GM19397 (cell line): ENCODE data around the gene TMEM45A.
"Not testable (repeated sequence)": the region's sequence is repeated elsewhere in the genome, so short reads cannot be mapped to it uniquely, and the experiment has no call there.

Experiments used
- ATAC-seq: cut with Tn5 transposase; IDR thresholded peaks from one replicate; pipeline ENCODE4 v1.9.1; 2021; ENCODE audit warnings: mild to moderate bottlenecking, moderate library complexity; ENCODE audit not compliant: unreplicated experiment

TMEM45A gene

GRCh38 chr3:100482176-100482575 is 10.2 kb upstream of the TMEM45A start:
- ATAC-seq, result no peak

- no peak for ATAC-seq
Measured at GRCh38 chr3:100483529-100483928, 8.9 kb upstream of the TMEM45A start.

GRCh38 chr3:100486808-100487207 is 5.6 kb upstream of the TMEM45A start:
- ATAC-seq, result no peak

GRCh38 chr3:100489118-100489517 is 3.3 kb upstream of the TMEM45A start:
- ATAC-seq, result no peak

GRCh38 chr3:100496711-100497261 is 4.4 kb downstream of the TMEM45A start:
- ATAC-seq, result no peak

- no peak for ATAC-seq
Measured at GRCh38 chr3:100499651-100500050, 7.2 kb downstream of the TMEM45A start.

GRCh38 chr3:100500320-100500880 is 8.0 kb downstream of the TMEM45A start:
- no peak for ATAC-seq

GRCh38 chr3:100503448-100503847 is 11.0 kb downstream of the TMEM45A start:
- ATAC-seq, result no peak

- no peak for ATAC-seq
Measured at GRCh38 chr3:100506355-100506754, 13.9 kb downstream of the TMEM45A start.

GRCh38 chr3:100509818-100510217 is 17.4 kb downstream of the TMEM45A start:
- ATAC-seq, result not testable (repeated sequence)

GRCh38 chr3:100516232-100516631 is 23.8 kb downstream of the TMEM45A start:
- ATAC-seq, result no peak

GRCh38 chr3:100516838-100517237 is 24.4 kb downstream of the TMEM45A start:
- no peak for ATAC-seq

- no peak for ATAC-seq
Measured at GRCh38 chr3:100517276-100517675, 24.9 kb downstream of the TMEM45A start.

- no peak for ATAC-seq
Measured at GRCh38 chr3:100518244-100518643, 25.8 kb downstream of the TMEM45A start.

GRCh38 chr3:100518983-100519382 is 26.6 kb downstream of the TMEM45A start:
- no peak for ATAC-seq

- ATAC-seq, result no peak
Measured at GRCh38 chr3:100521439-100521845, 29.0 kb downstream of the TMEM45A start.

- no peak for ATAC-seq
Measured at GRCh38 chr3:100522125-100522524, 29.7 kb downstream of the TMEM45A start.

- ATAC-seq, result no peak
Measured at GRCh38 chr3:100523050-100523760, 30.8 kb downstream of the TMEM45A start.

- ATAC-seq, result no peak
Measured at GRCh38 chr3:100525753-100526612, 33.6 kb downstream of the TMEM45A start.

GRCh38 chr3:100526613-100527346 is 34.4 kb downstream of the TMEM45A start:
- no peak for ATAC-seq

GRCh38 chr3:100527347-100527735 is 34.9 kb downstream of the TMEM45A start:
- ATAC-seq, result no peak
